ENCODE measurements around the gene SLC41A3. TPM values are rescaled to one million over a fixed set of nuclear protein-coding genes. Genes with fewer than 3 reads are reported as not detected.

Gene SLC41A3
- total and polyA plus RNA-seq, 2 experiments from 2014 or later: 33.4 to 55.1 TPM

DNA sequence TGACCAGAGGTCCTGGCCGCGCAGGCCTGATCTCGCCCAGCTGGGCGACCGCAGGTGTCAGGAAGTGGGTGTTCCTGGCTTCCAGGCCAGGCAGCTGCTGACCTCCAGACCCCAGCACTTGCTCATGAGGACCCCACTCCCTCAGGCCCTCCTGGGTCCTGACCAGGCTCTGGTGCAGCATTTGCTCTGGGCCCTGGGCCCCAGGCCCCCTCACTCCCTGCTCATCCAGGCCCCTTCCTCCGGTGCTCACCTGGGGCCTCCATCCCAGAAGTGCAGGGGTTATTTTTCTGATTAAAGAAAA lies 122.7 kb downstream of the SLC41A3 start:
- H3K27me3 ChIP-seq: peaks cover 29% of the 10 kb centered on the region
- no peak overlapping the region for H3K4me3 ChIP-seq
- TF ChIP-seq, protein P1, sequence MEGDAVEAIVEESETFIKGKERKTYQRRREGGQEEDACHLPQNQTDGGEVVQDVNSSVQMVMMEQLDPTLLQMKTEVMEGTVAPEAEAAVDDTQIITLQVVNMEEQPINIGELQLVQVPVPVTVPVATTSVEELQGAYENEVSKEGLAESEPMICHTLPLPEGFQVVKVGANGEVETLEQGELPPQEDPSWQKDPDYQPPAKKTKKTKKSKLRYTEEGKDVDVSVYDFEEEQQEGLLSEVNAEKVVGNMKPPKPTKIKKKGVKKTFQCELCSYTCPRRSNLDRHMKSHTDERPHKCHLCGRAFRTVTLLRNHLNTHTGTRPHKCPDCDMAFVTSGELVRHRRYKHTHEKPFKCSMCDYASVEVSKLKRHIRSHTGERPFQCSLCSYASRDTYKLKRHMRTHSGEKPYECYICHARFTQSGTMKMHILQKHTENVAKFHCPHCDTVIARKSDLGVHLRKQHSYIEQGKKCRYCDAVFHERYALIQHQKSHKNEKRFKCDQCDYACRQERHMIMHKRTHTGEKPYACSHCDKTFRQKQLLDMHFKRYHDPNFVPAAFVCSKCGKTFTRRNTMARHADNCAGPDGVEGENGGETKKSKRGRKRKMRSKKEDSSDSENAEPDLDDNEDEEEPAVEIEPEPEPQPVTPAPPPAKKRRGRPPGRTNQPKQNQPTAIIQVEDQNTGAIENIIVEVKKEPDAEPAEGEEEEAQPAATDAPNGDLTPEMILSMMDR (IDR thresholded peaks at IDR 0.05; ENCODE audit: low read depth, low read length): no peak

DNA sequence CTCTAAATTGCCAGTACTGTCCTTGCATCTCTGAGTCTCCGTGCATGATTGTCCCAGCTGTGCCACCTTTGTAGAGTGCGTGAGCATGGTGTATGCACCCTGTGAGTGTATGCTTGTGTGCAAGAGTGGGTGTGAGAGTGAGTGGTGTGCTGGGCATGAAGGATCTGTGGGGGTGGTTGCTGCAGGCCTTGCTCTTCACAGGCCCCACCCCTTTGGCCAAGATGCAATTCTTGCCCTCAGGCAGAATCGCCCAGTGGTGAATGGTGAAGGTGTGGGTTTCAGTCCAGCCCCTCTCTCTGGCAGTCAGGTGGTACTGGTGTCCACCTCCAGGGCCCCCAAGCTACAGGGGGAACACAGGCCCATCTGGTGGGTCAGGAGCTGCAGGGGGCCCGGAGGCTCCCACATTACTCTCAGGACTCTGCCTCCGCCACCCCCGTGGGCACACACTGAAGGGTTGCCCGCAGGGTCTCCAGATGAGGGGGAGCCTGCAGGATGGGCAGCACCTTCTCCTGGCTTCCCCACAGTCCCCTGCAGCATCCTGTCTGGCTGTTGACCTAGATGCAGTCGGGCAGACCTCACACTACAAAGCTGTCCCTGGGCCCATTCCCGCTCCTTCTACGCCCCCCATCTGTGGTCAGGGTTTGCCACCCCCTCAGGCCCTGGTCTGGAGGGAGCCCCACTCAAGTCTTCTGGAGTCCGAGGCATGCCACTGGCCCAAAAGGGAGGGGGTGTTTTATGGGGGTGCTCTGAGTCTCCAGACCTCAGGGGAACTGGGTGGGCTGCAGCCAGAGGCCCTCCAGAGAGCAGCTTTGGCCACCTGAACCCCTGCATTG lies 123.3 kb downstream of the SLC41A3 start:
- Histone ChIP-seq H3K36me3 (no peaks in the 10 kb centered on the region), H3K4me1 (ENCODE audit: low read depth) (no peaks in the 10 kb centered on the region), H3K4me3 (no peak overlapping the region), H3K27me3 (peaks cover 25% of the 10 kb centered on the region), H3K9me3 (ENCODE audit: low read depth) (no peaks in the 10 kb centered on the region), H3K27ac (no peak overlapping the region)
- TF ChIP-seq, protein P1 (IDR thresholded peaks at IDR 0.05; ENCODE audit: low read depth, low read length): no peak
- no peak for DNase-seq (ENCODE audit: low read depth in 1 of 2, low spot score in 1 of 2)

More for the DNA sequence above, 122.7 kb downstream of the SLC41A3 start:
- DNase-seq (ENCODE audit: low read depth in 1 of 2, low spot score in 1 of 2): no peak
- Histone ChIP-seq H3K9me3 (ENCODE audit: low read depth) (no peaks in the 10 kb centered on the region), H3K4me1 (ENCODE audit: low read depth) (no peaks in the 10 kb centered on the region), H3K27ac (no peak overlapping the region), H3K36me3 (no peaks in the 10 kb centered on the region)

DNA sequence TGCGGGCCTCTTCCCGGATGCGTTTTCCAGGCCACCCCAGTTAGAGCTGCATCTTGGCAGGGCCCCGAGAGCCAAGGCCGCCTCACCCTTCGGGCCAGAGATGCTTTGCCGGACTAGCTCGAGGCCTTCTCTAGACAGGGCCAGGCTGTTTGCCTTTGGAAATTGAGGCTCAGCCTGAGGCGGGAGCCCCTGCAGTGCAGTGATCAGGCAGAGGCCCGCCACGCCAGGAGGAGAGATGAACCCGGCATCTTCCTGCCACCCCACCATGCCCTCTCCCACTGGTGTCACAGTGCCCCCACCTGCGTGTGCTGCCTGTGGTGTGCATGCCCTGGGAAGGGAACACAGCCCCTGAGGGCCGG lies 123.9 kb downstream of the SLC41A3 start:
- no peak for DNase-seq (ENCODE audit: low read depth in 1 of 2, low spot score in 1 of 2)
- TF ChIP-seq, protein P1 (IDR thresholded peaks at IDR 0.05; ENCODE audit: low read depth, low read length): no peak
- no peaks in the 10 kb centered on the region for H3K9me3 ChIP-seq (ENCODE audit: low read depth)
- no peak overlapping the region for H3K27ac ChIP-seq
- H3K36me3 ChIP-seq: no peaks in the 10 kb centered on the region
- no peaks in the 10 kb centered on the region for H3K4me1 ChIP-seq (ENCODE audit: low read depth)
- H3K27me3 ChIP-seq: peaks cover 29% of the 10 kb centered on the region
- H3K4me3 ChIP-seq: no peak overlapping the region

DNA sequence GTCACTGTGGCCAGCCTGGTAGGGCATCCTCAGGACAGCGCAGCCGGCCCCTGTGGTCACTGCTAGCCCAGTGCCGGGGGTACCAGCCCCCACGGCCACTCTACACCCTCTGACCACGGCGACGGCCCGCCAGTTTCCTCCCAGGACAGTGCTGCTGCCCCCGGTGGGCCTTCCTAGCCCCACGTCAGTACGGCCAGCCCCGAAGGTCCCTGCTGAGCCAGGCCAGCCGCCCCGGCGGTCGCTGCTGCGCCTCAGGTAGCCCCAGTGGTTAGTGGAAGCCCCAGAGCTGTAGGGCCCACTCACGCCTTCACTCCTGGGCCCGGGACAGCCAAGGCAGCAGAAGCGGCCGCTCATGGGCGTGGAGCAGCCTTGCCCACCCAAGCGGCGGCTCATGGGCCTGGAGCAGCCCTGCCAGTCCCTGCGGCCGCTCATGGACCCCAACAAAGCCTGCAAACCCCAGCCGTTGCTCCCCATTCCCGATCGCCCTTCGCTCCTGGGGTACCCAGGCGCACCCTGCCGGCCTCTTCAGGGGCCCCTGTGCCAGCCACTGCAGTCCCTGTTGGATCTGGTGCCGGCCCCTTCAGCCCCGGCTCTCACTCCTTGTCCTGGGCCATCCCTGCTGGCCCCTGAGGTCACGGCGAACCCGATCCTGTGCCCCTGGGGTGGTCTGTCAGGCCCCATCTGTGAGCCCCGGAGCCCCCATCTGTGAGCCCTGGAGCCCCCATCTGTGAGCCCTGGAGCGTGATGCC lies 124.4 kb downstream of the SLC41A3 start:
- no peaks in the 10 kb centered on the region for H3K9me3 ChIP-seq (ENCODE audit: low read depth)
- no peak overlapping the region for H3K4me3 ChIP-seq
- H3K4me1 ChIP-seq (ENCODE audit: low read depth): no peaks in the 10 kb centered on the region
- H3K36me3 ChIP-seq: no peaks in the 10 kb centered on the region
- DNase-seq (ENCODE audit: low read depth in 1 of 2, low spot score in 1 of 2): no peak
- no peak overlapping the region for H3K27ac ChIP-seq
- peaks cover 32% of the 10 kb centered on the region for H3K27me3 ChIP-seq
- TF ChIP-seq, protein P1 (IDR thresholded peaks at IDR 0.05; ENCODE audit: low read depth, low read length): no peak

DNA sequence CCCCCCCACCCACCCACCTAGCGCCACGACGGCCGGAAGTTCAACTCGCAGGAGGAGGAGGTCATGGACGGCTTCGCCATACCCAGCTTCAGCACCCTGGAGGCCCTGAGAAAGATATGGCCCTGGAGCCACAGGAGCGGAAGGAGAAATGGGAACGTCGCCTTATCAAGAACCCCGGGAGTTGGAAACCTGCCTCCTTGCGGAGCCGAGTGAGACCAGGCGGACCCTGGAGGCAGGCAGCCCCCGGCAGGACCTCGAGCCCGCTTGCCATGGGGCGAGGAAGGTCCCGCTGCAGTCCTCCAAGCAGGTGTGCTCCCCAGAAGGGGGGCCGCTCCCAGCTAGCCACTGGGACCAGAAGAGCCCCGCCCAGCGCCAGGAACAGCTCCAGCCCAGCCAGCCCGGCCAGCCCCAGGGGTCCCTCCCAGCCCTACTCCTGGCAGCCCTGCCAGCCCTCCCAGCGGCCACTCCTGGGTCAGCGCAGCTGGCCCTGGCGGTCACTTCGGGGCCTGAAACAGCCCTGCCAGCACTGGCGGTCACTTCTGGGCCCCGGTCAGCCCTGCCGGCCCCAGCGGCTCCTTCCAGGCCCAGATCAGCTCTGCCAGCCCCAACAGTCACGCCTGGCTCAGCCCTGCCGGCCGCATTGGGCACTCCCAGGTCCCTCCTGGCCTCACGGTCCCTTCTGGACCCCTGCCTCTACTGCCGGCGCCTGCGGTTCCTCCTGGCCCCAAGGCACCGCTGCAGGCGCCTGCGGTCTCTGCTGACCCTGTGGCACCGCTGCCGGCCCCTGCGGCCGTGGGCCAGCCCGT lies 125.2 kb downstream of the SLC41A3 start:
- Histone ChIP-seq H3K9me3 (ENCODE audit: low read depth) (no peaks in the 10 kb centered on the region), H3K36me3 (no peaks in the 10 kb centered on the region), H3K27ac (no peak overlapping the region), H3K4me1 (ENCODE audit: low read depth) (no peaks in the 10 kb centered on the region), H3K27me3 (peaks cover 36% of the 10 kb centered on the region), H3K4me3 (no peak overlapping the region)
- TF ChIP-seq, protein P1 (IDR thresholded peaks at IDR 0.05; ENCODE audit: low read depth, low read length): no peak
- DNase-seq (ENCODE audit: low read depth in 1 of 2, low spot score in 1 of 2): no peak

All from cardiac muscle cell (in vitro differentiated cells and primary cell).